Measurements from ENCODE around the gene SLU7. TPM values are rescaled to one million over a fixed set of nuclear protein-coding genes. Genes with fewer than 3 reads are reported as not detected.

The SLU7 gene
- total RNA-seq = 71.6 and 75.3 TPM in 2 replicates

GRCh38 chr5:160418561-160419457, at the start of gene SLU7:
Gene SLU7, minus strand, starts transcription at chr5:160419081. Its CDS starts 3,787 bp downstream, at chr5:160415294.

GRCh38 chr5:160421625-160422258, 2.9 kb upstream of the SLU7 start, which contains the start of gene PTTG1:
Gene PTTG1, plus strand, starts transcription at chr5:160421855. Its CDS starts 458 bp downstream, at chr5:160422313.

GRCh38 chr5:160399402-160400353, 19.2 kb downstream of the SLU7 start, which contains the start of gene FAM200C:
Gene FAM200C, minus strand, starts transcription at chr5:160400054. Its CDS starts 4,564 bp downstream, at chr5:160395490.

GRCh38 chr5:160369990-160370712, 48.7 kb downstream of the SLU7 start, which contains the start of gene C1QTNF2:
Gene C1QTNF2, minus strand, starts transcription at chr5:160370626. Its CDS starts 15,615 bp downstream, at chr5:160355011.

Other genes starting within 250 kb of the SLU7 start
- 0.55 TPM in 1 of 2 replicates, not detected in the other for gene FABP6, start 189.6 kb downstream of the SLU7 start, total RNA-seq
- 3.3 and 4.1 TPM in 2 replicates for gene CCNJL, start 106.5 kb downstream of the SLU7 start, total RNA-seq
- 0.30 and 0.32 TPM in 2 replicates for gene C1QTNF2, start 48.5 kb downstream of the SLU7 start, total RNA-seq
- gene FAM200C, start 19.0 kb downstream of the SLU7 start, total RNA-seq = 4.8 and 5.1 TPM in 2 replicates
- 49.0 and 137 TPM in 2 replicates for gene PTTG1, start 2.8 kb upstream of the SLU7 start, total RNA-seq

All from smooth muscle cell of the umbilical artery (primary cell).